WTC11 (cell line): ENCODE results near the gene KLHL18.

ENCODE experiments used
- CTCF ChIP-seq: fragments of 200-600 bp; IDR thresholded peaks from 2 replicates; pipeline ENCODE4 v1.8.0; 2022; ENCODE audit warnings: antibody characterized with exemption
- ETV6 ChIP-seq: sonication (generic); formaldehyde crosslinking; IDR thresholded peaks from 2 replicates; pipeline ENCODE4 v1.8.1; 2022; ENCODE audit warnings: mild to moderate bottlenecking, missing genetic modification reagents
- FOXK1 ChIP-seq: sonication (generic); formaldehyde crosslinking; IDR thresholded peaks from 2 replicates; pipeline ENCODE4 v1.8.0; 2022; ENCODE audit warnings: mild to moderate bottlenecking, moderate library complexity, missing genetic modification reagents
- JUN ChIP-seq: sonication (generic); formaldehyde crosslinking; IDR thresholded peaks from 2 replicates; pipeline ENCODE4 v1.8.0; 2023; ENCODE audit warnings: mild to moderate bottlenecking, missing genetic modification reagents
- MAX ChIP-seq: sonication (generic); formaldehyde crosslinking; IDR thresholded peaks from 2 replicates; pipeline ENCODE4 v1.8.0; 2022; ENCODE audit warnings: mild to moderate bottlenecking, missing genetic modification reagents

DNA sequence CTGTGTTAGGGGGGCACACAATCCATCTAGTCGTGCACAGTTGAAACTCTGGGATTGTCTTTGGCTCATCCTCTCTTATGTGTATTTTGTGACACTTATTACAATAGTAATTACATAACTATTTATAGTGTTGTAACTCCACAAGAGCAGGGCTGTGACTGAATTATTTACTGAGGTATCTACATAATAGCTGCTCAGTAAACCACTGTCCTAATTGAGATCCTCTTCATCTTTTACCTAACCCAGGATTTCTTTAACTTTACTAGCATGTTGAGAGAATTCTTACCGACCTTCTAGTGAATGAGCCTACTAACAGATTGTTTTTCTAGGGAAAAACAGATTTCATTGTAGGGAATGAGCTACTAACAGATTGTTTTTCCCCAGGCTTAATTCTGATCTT lies 11.1 kb downstream of the KLHL18 start:
- TF ChIP-seq CTCF = no peak
- no peak for TF ChIP-seq MAX (CRISPR knock-in tag)
- TF ChIP-seq FOXK1 = no peak
- no peak for TF ChIP-seq JUN
- TF ChIP-seq ETV6 (CRISPR knock-in tag) = no peak
